Stimulated activated CD8-positive, alpha-beta memory T cell treated with anti-CD3 and anti-CD28 coated beads, Interleukin-15, amount 100 ng/mL, for 1 hour (primary cell): ENCODE data around the gene PABPN1L.
"Not testable (repeated sequence)": the region's sequence is repeated elsewhere in the genome, so short reads cannot be mapped to it uniquely, and the experiment has no call there.

Source experiments
- DNase-seq: peaks from one replicate; pipeline ENCODE4 v3.0.0-alpha.2; 2020; ENCODE audit warnings: low read depth

Gene PABPN1L

DNA sequence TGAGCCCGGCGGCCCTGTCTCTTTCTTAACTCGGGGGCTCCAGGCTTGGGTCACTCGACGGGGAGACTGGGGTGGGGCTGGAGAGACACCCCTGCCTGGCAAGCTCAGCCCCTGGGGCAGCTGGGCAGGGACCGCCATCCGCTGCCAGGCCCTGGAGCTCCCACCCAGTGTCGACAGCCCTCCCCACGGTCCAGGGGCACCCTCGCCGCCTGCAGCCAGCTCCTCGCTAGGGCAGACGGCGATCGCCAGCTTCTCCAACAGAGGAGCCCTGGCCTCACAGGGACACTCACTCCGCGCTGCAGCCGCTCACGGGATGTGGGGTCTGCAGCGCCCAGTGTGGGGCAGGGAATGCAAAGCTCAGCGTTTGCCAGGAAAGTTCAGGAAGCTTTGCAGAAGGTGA is 38.7 kb downstream of the PABPN1L start:
- DNase-seq: no peak

DNA sequence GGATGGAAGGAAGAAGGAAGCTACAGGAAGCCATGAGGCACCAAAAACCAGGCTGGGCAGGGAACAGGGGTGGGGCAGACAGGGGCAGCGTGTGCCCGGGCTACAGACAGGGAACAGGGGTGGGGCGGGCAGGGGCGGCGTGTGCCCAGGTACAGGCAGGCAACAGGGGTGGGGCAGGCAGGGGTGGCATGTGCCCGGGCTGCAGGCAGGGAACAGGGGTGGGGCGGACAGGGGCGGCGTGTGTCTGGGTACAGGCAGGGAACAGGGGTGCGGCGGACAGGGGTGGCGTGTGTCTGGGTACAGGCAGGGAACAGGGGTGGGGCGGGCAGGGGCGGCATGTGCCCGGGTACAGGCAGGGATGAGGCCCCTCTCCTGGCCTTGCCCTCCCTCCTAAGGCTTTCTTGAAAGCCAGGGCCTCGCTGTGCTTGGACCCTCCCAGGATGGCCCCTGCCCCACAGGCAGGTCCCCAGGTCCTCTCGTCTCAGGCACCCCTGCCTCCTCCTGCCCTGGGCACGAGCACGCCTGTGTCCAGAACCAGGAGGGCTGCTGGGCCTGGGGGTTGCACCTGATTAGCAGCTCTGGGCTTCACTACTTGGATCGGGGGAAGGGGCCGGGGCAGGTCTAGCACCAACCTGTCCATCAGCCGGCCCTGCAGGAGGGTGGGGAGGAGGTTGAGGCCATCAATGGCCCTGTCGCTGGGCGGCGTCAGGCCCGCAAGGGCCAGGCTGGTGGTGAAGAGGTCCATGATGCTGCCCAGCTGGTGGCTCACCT is 40.2 kb downstream of the PABPN1L start:
- no peak for DNase-seq

DNA sequence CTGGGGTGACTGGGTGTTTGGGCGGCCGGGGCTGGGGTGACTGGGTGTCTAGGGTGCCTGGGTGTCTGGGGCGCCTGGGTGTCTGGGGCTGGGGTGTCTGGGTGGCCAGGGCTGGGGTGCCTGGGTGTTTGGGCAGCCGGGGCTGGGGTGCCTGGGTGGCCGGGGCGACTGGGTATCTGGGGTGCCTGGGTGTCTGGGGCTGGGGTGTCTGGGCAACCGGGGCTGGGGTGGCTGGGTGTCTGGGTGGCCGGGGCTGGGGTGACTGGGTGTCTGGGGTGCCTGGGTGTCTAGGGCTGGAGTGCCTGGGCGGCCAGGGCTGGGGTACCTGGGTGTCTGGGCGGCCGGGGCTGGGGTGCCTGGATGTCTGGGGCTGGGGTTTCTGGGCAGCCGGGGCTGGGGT is 41.3 kb downstream of the PABPN1L start:
- no peak for DNase-seq

DNA sequence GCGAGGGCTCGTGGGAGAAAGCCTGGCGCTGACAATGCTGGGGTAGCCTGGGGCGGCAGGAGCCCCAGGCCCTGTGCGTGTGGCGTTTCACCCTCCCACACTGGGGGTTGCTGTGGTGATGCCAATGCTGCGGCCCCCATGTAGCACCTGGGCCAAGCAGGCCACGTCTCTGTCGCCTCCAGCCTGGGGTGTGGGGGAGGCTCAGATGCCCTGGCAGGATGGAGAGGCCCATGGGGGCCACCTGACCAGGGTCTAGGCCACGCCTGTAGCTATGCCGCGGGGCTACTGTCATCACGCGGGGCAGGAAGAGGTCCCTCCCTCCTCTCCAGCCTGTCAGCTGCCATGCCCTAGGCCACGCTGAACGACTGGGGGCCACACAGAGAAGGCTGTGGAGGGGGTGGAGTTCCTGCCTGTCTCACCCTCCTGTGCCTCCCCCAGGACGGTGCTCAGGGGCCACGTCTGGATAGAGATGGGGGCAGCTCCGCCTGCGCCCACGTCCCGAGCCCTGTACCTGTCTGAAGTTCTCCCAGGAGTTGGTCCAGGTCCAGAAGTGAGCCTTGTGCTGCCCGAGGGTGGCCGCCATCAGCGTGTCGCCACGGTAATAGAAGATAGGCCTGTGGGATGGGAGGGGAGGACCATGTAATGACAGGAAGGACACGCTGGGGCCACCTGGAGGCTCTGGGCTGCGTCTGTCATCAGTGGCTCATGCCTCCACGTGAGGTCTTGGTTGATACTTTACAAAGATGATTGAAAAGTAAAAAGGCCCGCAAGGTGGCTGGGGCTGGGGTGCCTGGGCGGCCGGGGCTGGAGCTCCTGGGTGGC is 42.0 kb downstream of the PABPN1L start:
- no peak for DNase-seq

DNA sequence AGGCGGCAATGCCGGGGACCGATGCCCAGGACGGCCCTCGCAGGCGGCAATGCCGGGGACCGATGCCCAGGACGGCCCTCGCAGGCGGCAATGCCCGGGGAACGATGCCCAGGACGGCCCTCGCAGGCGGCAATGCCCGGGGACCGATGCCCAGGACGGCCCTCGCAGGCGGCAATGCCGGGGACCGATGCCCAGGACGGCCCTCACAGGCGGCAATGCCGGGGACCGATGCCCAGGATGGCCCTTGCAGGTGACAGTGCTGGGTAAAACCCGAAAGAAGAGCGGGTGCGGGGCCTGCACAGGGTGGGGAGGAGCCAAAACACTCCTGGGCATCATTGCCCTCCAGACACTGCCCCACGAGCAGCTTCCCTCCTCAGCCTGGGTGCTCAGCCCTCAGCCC is 42.8 kb downstream of the PABPN1L start:
- not testable (repeated sequence) for DNase-seq

DNA sequence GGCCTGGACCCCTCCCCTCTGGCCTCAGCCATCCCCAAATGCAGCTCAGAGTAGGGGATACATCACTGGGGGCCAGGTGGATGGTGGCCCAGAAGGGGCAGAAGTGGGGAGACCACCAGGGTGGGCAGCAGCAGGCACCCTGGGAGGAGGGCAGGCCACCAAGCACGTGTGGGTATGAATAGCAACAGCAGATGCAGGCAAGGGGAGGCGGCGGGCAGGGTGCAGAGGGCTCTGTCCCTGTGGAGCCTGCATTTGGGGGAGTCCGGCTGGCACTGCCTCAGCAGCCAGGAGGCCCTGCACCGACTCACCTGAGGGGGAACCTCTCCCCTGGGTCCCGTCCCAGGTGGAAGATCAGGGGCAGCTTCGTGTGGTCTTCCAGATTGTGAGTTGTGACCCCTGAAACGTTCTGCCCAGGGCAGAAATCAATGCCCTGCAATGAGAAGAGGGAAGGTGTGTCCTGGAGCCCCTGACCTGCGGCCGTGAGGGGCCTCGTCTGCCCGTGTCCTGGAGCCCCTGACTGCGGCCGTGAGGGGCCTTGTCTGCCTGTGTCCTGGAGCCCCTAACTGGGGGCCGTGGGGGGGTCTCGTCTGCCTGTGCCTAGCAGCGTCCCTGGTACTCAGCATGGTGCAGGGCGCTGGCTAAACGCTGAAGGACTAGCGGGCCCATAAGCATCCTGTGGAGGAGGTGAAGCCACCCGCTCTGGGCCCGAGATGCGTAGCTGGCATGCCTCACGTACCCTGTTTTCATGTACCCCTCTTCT is 44.0 kb downstream of the PABPN1L start:
- no peak for DNase-seq

DNA sequence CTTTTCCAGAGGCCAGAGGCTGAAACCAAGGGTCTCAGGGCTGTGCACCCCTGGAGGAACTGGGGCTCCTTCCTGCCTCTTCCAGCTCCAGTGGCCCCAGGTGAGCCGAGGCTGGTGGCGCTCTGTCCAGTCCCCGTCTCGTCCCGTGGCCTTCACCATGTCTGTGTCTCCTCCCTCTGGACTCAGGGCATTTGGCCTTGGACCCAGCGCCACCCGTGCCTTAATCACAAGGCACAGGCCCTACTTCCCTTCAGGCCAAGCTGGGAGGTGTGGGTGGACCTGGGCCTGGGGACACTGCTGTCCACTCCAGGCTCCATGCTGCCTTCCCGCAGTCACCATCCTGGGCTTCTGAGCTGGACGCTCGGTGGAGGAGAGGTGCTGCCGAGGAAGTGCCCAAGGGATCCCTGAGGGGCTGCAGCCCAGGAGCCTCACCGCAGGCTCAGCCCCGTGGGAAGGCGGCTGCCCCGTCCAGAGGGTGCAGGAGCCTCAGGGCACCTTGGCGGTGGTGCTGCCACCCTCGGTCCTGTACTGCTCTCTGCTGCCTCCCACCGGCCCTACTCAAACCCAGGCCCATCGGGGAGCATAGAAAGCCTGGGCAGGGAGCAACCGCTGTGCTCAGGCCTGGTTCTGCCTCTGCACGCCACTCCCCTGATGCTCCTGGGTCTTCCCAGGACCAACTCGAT is 45.2 kb downstream of the PABPN1L start:
- DNase-seq: no peak

DNA sequence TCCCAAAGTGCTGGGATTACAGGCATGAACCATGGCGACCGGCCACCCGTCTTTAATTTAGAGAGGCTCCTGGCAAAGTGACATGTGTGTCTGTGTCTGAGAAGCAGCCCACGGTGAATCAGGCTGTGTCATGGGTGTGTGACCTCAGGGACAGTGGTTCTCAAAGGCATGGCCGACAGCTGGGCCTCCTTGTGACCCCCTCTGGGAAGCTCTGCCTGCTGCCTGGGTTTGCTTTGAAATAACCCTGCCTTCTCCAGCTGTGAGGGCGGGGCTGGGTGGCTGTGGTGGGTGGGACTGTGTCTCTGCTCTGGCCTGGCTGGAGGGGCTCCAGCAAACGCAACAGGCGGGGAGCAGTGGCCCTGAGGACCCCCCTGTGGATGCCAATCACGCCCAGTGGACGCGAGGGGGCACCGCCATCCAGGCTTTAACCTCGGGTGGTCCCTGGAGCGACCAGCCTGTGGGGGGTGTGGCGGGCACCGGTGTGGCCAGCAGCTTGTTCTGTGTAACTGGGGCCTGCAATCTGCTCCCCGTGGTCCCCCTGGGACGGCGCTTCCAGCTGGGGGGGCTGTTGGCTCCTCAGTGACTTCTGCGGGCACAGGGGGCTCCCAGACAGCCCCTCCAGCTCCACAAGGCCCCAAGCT is 46.0 kb downstream of the PABPN1L start:
- no peak for DNase-seq

DNA sequence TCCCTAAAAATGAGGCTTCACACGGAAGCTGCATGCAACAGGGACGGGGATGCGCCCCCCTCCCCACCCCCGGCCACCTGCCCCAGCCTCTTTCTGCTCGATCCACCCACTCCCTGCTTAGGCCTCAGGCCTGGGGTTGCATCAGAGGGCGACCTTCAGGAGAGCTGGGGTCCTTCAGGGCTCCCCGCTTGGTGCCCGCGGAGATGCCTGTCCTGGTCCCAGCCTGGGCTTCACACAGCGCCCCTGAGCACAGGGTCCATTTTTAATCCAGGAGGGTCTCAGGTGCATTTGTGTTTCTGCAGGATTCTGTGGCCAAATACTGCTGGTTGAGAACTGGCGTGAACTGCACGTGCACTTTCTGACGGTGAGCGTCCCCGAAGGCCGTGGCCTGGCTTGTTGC is 47.3 kb downstream of the PABPN1L start:
- no peak for DNase-seq

DNA sequence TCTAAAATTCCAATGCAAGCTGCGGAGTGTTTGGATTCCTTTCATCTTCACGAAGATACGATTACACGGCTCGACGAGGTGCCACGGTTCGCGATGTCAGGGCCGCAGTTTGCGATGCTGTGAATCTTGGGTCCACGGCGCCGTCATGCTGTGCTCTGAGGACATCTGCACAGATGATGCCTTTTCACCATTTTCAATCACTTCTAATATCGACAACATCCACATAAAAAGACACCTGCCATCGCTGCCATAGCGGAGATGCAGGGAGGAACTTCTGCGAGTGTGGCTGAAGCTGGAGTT is 47.9 kb downstream of the PABPN1L start:
- no peak for DNase-seq

DNA sequence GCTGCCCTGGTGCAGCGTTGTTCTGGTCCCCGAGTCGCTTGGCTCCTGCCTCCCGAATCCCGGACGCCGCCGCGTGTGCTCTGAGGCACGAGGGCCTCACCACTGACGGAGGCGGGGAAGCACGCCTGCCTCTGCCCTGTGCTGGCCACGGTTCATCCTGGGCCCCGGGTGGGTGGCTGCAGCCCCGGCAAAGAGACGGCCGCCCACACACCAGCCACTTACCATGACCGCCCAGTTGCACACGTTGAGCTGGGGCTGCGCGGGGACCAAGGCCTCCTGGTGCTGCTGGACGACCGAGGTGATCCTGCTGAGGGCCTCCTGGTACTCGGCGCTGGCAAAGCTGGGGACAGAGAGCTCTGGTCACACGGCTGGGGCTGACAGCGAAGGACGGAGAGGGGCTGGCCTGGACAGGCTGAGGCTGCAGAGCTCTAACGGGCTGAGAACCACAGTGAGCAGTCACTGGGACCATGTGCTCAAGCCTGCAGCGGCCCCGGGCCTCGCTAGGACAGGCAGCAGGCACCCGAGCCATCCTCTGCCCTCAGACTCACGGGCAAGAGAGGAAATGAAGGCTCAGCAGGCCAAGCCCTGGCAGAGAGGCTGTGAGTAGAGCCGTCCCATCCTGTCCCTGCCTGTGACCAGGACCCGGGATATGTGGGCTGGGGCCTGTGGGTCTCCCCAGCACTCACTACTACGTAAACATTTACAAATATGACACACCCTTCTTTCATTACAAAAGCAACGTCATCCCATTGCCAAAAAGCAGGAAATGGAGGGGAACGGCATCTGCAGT is 48.5 kb downstream of the PABPN1L start:
- no peak for DNase-seq

DNA sequence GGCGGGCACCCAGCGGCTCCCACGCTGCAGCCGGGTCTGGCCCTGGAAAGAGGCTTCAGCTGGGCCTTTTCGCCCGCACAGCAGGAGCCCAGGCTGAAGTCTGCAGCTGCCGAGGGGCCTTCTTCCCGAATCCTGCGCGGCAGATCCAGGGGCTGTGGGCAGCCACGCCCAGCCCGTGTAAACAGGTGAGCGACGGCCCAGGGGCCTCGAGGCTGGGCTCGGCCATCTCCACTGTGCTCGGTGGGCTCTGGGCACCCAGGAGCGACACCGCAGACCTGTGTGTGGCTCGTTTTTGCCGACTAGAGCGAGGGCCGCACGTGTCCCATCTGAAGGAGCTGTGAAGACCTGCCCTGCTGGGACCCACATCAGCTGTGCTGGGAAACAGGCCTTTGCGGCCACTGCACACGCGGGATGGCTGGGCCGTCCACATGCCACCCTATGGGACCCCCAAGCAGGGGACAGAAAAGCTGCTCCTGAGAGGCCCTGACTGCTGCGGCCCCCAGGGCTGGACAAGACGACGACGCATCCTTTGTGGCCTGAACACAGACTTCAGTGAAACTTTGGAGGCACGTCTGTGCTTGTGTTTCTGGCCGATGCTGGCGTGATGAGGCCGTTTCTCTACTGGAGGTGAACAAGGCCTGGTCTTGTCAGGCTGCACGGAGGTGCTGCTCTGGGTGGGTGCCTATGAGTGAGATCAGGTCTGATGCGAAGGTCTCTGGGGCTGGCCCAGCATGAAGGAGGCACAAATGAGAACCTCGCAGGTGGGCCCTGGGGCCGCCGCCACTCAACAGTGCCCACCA is 49.5 kb downstream of the PABPN1L start:
- no peak for DNase-seq

DNA sequence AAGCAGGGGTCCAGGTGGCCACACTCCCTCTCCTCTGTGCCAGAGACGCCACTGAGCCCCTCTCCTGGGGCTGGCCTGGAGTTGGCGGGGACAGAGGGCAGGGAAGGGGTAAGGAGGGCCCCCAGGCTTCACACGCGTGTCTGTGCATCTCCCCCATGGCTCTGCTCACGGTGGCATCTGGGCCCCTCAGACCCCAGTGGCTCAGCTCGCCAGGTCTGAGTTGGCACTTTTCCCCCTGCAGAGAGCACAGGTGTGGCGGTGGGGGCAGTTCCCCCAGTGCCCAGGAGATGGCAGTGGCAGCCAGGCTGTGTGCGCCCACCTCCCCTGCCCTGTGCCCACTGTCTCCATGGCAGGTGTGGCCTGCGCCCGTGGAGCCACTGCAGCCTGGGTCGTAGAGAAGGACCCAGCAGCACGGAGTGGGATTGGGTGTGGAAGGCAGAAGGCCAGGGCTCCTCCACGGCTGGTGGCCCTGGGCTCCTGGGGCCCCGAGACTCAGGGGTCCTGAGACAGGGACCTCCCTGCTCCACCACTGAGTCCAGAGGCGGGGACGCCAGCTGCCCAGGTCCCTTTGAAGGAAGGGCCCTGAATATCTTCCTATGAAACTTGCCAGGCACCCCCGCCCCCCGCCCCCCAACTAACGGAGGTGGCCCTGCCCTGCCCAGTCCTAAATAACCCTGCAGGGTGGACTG is 50.4 kb downstream of the PABPN1L start:
- DNase-seq: peak; percentile 20

DNA sequence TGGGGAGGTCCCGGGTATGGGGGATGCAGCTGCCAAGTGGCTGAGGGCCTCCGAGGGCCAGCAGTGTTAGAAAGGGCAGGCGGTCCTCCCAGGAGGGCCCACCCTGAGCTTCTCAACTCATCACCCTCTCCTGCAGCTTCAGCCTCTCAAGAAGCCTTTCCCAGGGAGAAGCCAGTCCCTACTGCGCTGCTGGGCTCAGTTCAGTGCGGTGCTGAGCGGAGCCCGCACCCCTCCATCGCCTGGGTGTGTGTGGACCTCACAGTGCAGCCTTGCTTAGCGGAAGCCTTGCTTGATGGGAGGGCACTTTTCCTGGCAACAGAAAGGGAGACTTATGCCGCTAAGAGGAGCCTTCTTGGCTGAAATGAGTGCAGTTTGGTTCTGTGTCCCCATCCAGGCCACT is 51.2 kb downstream of the PABPN1L start:
- DNase-seq: no peak

DNA sequence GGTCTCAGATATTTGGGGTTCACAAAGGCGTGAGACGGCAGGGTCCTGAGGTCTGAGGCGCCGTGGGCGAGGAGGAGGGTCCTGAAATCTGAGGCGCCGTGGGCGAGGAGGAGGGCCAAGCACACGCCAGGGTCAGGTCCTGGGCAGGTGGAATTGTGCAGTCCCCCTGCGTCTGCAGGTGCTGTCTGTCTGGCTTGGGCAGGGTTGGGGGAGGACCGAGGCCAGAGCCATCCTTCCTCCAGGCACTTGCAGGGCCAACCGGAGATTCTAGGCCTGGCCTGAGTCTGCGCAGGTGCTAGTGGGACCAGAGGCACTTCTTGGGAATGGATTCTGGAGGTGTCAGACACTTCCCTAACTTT is 52.3 kb downstream of the PABPN1L start:
- DNase-seq: no peak
